Effector memory CD8-positive, alpha-beta T cell (primary cell): ENCODE measurements around the gene CFAP97D1.
A peak's percentile ranks its signal among the peaks of the same experiment; 100 is the strongest.

Experiments
- ATAC-seq: fragments of 150-1000 bp; cut with Tn5 transposase; replicated peaks from 2 replicates; pipeline ENCODE4 v1.10.0; 2021; ENCODE audit warnings: mild to moderate bottlenecking, moderate library complexity
- DNase-seq, 3 experiments: peaks; one replicate each; pipeline ENCODE4 v3.0.0; 2021
- H3K27ac Mint-ChIP-seq, 2 donors: one replicate each; pipeline ENCODE4 v1.8.0; 2022; ENCODE audit warnings: mild to moderate bottlenecking in 2 of 2, mixed read lengths in 2 of 2, moderate library complexity in 2 of 2
- H3K27me3 Mint-ChIP-seq, 2 donors: one replicate each; pipeline ENCODE4 v1.8.0; 2022; ENCODE audit warnings: mixed read lengths in 2 of 2
- H3K36me3 Mint-ChIP-seq: one replicate; pipeline ENCODE4 v1.8.0; 2022; ENCODE audit warnings: mild to moderate bottlenecking, moderate library complexity, mixed read lengths; ENCODE audit not compliant: insufficient read depth
- H3K4me1 Mint-ChIP-seq, 2 donors: one replicate each; pipeline ENCODE4 v1.8.0; 2022; ENCODE audit warnings: low read depth in 2 of 2, mixed read lengths in 2 of 2
- H3K4me3 Mint-ChIP-seq, 2 donors: one replicate each; pipeline ENCODE4 v1.8.0; 2022; ENCODE audit warnings: mild to moderate bottlenecking in 2 of 2, mixed read lengths in 2 of 2, moderate library complexity in 2 of 2
- H3K9me3 Mint-ChIP-seq, 2 donors: one replicate each; pipeline ENCODE4 v1.8.0; 2022; ENCODE audit warnings: mixed read lengths in 2 of 2

CFAP97D1 gene

GRCh38 chr17:43830510-43831140 is 50.4 kb downstream of the CFAP97D1 start:
- ATAC-seq = no peak

DNA sequence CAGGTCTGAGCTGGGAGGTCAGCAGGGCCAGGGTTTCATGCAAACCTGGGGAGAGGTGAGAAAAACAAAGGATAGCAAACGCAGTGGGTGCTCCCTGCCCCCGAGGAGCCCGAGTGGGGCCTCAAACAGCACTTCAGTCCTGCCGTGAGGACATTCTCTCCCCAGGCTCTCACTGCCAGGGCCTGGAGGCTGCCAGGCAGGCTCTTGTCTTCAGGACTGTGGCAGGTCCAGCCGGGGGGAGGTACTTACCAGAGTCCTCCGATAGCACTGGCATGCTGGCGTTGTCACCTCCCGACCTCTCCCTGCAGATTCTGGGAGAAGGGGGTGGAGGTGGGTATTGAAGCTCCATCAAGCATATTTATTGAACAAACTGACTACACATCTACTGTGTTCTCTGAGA is 51.4 kb downstream of the CFAP97D1 start:
- Mint-ChIP-seq H3K36me3 (no peaks in the 10 kb centered on the region), H3K4me1 (peaks cover 8 to 12% of the 10 kb centered on the region in 2 donors), H3K4me3 (peak overlapping the region; percentile 84 to 89), H3K27ac (no peak overlapping the region), H3K27me3 (peaks cover 30 to 46% of the 10 kb centered on the region in 2 donors), H3K9me3 (no peaks in the 10 kb centered on the region)
- ATAC-seq = no peak
- DNase-seq = no peak

More at GRCh38 chr17:43830510-43831140, 50.4 kb downstream of the CFAP97D1 start:
- Mint-ChIP-seq H3K4me1 (peaks cover 8 to 12% of the 10 kb centered on the region in 2 donors), H3K27ac (no peak overlapping the region), H3K36me3 (no peaks in the 10 kb centered on the region), H3K9me3 (no peaks in the 10 kb centered on the region), H3K4me3 (peak overlapping the region in 1 of 2 donors; percentile 89), H3K27me3 (peaks cover 20 to 36% of the 10 kb centered on the region in 2 donors)
- DNase-seq = no peak

- Mint-ChIP-seq H3K27ac (no peak overlapping the region), H3K4me1 (peaks cover 8 to 12% of the 10 kb centered on the region in 2 donors), H3K36me3 (no peaks in the 10 kb centered on the region), H3K9me3 (no peaks in the 10 kb centered on the region), H3K4me3 (peak overlapping the region; percentile 84 to 89), H3K27me3 (peaks cover 33 to 48% of the 10 kb centered on the region in 2 donors)
- peak; percentile 31 for ATAC-seq
- no peak for DNase-seq
Measured at GRCh38 chr17:43832168-43832975, 52.1 kb downstream of the CFAP97D1 start.

DNA sequence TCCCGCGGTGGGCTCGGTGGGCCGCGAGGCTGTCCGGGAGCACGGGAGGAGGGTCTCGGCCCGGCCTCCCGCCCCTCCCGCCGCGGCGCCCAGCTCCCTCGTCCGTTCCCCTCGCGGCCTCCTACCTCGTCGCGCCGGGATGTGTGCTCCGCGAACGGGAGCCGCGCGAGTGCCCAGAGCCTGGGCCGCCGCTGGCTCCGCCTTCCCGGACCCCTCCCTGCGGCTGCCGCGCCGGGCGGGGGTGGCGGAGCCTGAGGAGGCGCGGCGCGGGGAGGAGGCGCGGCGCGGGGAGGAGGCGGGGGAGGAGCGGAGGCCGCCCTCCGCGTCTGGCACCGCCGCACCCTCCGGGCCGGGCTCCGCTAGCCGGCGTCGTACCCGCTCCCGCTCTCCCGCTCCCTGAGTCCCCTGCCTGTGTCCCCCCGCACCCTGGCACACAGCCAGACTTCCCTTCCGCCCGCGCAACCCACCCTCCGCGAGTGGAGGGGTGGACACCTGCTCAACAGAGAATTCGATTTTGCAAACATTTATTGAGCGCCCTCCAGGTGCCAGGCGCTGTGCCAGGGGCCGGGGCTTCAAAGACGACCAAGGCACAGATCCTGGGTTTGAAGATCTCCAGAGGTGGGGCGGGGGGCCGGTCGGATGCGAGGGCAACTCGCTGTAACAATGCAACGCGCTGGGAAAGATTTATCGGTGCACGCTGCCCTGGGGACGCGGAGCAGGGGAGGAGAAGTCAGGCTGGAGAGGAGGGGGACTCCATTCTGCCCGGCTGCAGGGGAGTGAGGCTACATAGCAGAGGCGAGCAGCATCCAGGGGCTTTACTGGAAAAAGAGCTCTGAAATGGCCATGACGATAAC is 53.0 kb downstream of the CFAP97D1 start, which contains the start of gene MPP3:
TSS of gene MPP3 (minus strand) at position 171 of the 854 bp plus-strand sequence. CDS start 1,240 bp downstream, outside the sequence.
- no peaks in the 10 kb centered on the region for H3K36me3 Mint-ChIP-seq
- peaks cover 42 to 57% of the 10 kb centered on the region in 2 donors for H3K27me3 Mint-ChIP-seq
- peak; percentile 92 for ATAC-seq
- peak within 1 kb of the TSS; percentile 84 to 89 for H3K4me3 Mint-ChIP-seq
- no peaks in the 10 kb centered on the region for H3K9me3 Mint-ChIP-seq
- peaks cover 8 to 12% of the 10 kb centered on the region in 2 donors for H3K4me1 Mint-ChIP-seq
- peak within 1 kb of the TSS in 1 of 2 donors; percentile 63 for H3K27ac Mint-ChIP-seq
- DNase-seq = peak; percentile 26 to 46 (median 34)

DNA sequence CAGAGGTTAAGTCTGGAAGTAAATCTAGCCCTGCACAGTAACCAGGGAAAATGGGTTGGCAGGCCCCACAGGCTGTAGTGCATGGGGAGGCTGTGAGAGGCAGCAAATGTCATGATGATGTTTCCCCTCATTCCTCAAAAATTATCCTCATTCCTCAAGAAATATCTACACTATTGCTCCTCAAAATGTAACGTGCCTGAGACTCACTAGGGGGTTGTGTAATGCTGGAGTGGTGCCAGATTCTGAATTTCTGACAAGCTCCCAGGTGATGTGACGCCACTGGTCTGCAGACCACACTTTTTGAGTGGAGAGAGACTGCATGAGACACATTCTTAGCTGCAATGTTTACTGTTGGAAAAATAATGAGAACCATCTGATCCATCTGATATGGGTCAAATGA is 53.9 kb downstream of the CFAP97D1 start:
- DNase-seq = no peak
- peaks cover 42 to 66% of the 10 kb centered on the region in 2 donors for H3K27me3 Mint-ChIP-seq
- no peaks in the 10 kb centered on the region for H3K36me3 Mint-ChIP-seq
- H3K9me3 Mint-ChIP-seq = no peaks in the 10 kb centered on the region
- peaks cover 8 to 12% of the 10 kb centered on the region in 2 donors for H3K4me1 Mint-ChIP-seq
- H3K4me3 Mint-ChIP-seq = peak overlapping the region; percentile 84 to 89
- no peak overlapping the region for H3K27ac Mint-ChIP-seq
- ATAC-seq = no peak
